Measurements from ENCODE around the gene ZDHHC13.

Gene ZDHHC13

DNA sequence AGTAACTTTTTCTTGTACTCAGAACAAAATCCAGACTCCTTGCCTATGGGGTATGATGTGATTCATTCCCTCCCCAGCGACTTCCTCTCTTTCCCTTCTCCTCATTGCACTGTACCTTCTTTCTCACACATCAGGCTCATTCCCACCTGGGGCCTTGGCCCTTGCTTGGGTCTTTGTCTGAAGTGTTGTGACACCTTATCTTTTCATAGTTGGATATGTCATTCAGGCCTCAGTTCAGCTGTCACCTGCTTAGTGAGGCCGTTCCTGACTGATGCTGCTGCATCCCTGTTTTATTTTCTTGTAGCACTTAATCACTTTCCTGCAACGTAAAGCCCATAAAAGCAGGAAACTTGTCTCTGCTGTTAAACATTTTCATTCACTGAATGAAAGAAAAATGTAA is 39.9 kb downstream of the ZDHHC13 start:
- Histone ChIP-seq H3K9me3 (no peaks in the 10 kb centered on the region), H3K36me3 (no peaks in the 10 kb centered on the region), H3K4me3 (ENCODE audit: low read depth, low read length) (no peak overlapping the region), H3K4me1 (no peaks in the 10 kb centered on the region), H3K27me3 (no peaks in the 10 kb centered on the region)
- no peak for DNase-seq
- TF ChIP-seq, protein P1, sequence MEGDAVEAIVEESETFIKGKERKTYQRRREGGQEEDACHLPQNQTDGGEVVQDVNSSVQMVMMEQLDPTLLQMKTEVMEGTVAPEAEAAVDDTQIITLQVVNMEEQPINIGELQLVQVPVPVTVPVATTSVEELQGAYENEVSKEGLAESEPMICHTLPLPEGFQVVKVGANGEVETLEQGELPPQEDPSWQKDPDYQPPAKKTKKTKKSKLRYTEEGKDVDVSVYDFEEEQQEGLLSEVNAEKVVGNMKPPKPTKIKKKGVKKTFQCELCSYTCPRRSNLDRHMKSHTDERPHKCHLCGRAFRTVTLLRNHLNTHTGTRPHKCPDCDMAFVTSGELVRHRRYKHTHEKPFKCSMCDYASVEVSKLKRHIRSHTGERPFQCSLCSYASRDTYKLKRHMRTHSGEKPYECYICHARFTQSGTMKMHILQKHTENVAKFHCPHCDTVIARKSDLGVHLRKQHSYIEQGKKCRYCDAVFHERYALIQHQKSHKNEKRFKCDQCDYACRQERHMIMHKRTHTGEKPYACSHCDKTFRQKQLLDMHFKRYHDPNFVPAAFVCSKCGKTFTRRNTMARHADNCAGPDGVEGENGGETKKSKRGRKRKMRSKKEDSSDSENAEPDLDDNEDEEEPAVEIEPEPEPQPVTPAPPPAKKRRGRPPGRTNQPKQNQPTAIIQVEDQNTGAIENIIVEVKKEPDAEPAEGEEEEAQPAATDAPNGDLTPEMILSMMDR (IDR thresholded peaks at IDR 0.05; ENCODE audit: low read depth, low read length): no peak

DNA sequence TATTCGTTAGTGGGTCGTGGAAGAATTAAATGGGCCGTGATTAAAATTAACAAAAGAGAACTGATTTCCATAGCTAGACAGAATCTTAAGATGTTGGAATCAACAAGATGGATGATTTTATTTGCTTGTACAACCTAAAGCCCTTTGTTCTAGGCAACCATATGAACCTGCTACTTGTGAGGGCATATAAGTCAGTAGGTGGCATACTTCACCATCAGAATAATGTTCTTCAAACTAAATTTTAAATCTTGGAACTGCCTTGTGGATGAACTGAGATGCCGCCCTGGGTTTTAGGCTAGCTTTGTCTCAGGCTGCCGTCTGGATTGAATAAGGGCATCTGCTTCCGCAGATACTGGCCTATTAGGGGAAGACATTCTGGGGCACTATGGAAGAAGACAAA is 43.9 kb downstream of the ZDHHC13 start:
- H3K27me3 ChIP-seq: no peaks in the 10 kb centered on the region
- H3K4me3 ChIP-seq (ENCODE audit: low read depth, low read length): no peak overlapping the region
- DNase-seq: no peak
- no peaks in the 10 kb centered on the region for H3K9me3 ChIP-seq
- TF ChIP-seq, protein P1 (IDR thresholded peaks at IDR 0.05; ENCODE audit: low read depth, low read length): no peak
- no peaks in the 10 kb centered on the region for H3K36me3 ChIP-seq
- no peaks in the 10 kb centered on the region for H3K4me1 ChIP-seq

DNA sequence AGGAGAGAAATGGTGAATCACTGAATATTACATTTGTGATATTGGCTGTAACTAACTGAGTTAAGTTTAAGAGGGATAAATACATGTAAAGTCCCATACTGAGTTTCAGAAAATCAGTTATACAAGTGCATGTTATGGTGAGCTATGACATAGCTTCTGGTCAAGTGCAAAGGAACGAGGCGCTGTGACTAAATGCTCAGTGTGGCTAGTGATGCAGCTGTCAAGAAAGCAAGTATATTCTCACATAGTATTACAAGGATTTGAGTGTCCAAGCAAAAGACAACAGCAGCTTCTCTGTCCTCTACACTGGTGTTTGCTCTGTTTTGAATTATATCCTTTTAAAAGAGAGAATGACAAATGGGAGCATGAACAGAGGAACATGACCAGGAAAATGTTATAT is 44.7 kb downstream of the ZDHHC13 start:
- no peak overlapping the region for H3K4me3 ChIP-seq (ENCODE audit: low read depth, low read length)
- no peaks in the 10 kb centered on the region for H3K4me1 ChIP-seq
- TF ChIP-seq, protein P1 (IDR thresholded peaks at IDR 0.05; ENCODE audit: low read depth, low read length): no peak
- no peaks in the 10 kb centered on the region for H3K9me3 ChIP-seq
- H3K27me3 ChIP-seq: no peaks in the 10 kb centered on the region
- no peak for DNase-seq
- no peaks in the 10 kb centered on the region for H3K36me3 ChIP-seq

DNA sequence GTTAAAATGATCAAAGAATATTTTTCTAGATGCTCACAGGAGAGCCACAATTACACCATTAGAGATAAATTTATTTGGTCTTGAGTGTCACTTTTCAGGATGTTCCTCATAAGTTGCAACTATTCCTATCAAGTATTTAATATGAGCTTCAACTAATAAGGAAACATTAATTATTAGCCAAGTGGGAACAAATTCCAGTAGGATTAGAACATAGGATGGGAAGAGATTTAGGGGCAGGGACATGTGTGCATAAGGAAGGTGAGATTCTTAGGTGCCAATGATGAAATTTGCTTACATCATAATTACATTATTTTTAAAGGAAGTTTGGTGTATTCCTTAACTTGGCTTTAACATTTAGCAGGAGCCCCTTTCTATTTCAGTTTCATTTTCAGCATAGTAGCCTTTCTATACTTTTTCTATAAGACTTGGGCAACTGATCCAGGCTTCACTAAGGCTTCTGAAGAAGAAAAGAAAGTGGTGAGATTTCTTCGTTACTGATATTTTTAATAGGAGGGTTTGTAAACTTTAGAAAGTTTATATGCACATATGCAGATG is 46.1 kb downstream of the ZDHHC13 start:
- H3K9me3 ChIP-seq: no peaks in the 10 kb centered on the region
- H3K27me3 ChIP-seq: no peaks in the 10 kb centered on the region
- no peak for DNase-seq
- no peaks in the 10 kb centered on the region for H3K36me3 ChIP-seq
- H3K4me1 ChIP-seq: no peaks in the 10 kb centered on the region
- no peak overlapping the region for H3K4me3 ChIP-seq (ENCODE audit: low read depth, low read length)
- TF ChIP-seq, protein P1 (IDR thresholded peaks at IDR 0.05; ENCODE audit: low read depth, low read length): no peak

DNA sequence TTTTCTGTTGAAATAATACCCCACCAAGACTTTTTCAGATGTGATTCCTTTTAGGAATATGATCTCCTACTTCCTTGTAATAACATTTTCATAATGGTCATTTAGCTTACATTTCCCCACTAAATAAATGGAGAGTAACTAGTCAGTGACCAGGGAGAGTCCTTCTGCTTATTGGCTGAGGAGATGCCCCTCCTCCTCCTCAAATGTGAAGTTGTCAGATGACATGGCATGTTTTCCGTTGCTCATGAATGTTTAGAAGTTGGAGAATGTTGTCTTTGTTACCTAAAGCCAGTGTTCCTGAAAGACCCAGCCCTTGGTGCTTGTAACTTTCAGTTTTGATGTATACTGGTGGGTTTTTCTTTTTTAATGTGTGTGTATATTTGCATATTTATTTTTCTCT is 46.6 kb downstream of the ZDHHC13 start:
- no peak for DNase-seq
- no peaks in the 10 kb centered on the region for H3K9me3 ChIP-seq
- TF ChIP-seq, protein P1 (IDR thresholded peaks at IDR 0.05; ENCODE audit: low read depth, low read length): no peak
- H3K36me3 ChIP-seq: no peaks in the 10 kb centered on the region
- no peaks in the 10 kb centered on the region for H3K4me1 ChIP-seq
- no peak overlapping the region for H3K4me3 ChIP-seq (ENCODE audit: low read depth, low read length)
- H3K27me3 ChIP-seq: no peaks in the 10 kb centered on the region

DNA sequence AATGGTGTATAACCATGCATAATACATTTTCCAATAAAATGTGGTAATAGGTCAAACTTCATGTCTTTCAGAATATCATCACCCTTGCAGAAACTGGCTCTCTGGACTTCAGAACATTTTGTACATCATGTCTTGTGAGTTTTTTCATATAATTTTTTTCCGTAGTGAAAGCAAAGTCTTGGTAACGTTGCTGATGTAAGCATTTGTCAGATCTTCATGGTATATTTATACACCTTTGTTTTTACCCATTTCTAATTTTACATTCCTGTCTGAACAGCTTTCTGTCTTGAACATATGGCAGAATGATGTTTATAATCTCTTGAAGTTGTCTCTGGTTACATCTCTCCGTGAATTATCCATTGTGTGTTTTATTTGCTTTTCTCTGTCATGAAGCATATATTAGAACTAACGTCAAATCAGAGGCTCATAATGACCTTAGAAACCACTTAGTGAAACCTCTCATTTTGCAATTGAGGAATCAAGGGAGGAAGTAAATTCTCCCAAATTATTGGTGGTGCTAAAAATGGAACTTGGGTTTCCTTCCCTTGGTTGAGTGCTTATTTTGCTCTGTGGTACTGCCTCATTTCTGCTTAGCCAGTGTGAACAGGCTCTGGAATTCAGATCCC is 47.4 kb downstream of the ZDHHC13 start:
- Histone ChIP-seq H3K36me3 (no peaks in the 10 kb centered on the region), H3K4me1 (no peaks in the 10 kb centered on the region), H3K9me3 (no peaks in the 10 kb centered on the region), H3K4me3 (ENCODE audit: low read depth, low read length) (no peak overlapping the region), H3K27me3 (no peaks in the 10 kb centered on the region)
- no peak for DNase-seq
- TF ChIP-seq, protein P1 (IDR thresholded peaks at IDR 0.05; ENCODE audit: low read depth, low read length): no peak
